Activated naive CD4-positive, alpha-beta T cell treated with anti-CD3 and anti-CD28 coated beads, Interleukin-2, amount 50 U/mL, for 24 hours (primary cell): ENCODE data around the gene TRIM75.
"Not testable (repeated sequence)": the region's sequence is repeated elsewhere in the genome, so short reads cannot be mapped to it uniquely, and the experiment has no call there.

ENCODE experiments used
- H3K27ac Mint-ChIP-seq: one replicate; pipeline ENCODE4 v1.8.0; 2021; ENCODE audit warnings: mild to moderate bottlenecking, mixed read lengths
- H3K27me3 Mint-ChIP-seq: one replicate; pipeline ENCODE4 v1.8.0; 2021; ENCODE audit warnings: mixed read lengths
- H3K36me3 Mint-ChIP-seq: one replicate; pipeline ENCODE4 v1.8.0; 2021; ENCODE audit warnings: mixed read lengths
- H3K4me1 Mint-ChIP-seq: one replicate; pipeline ENCODE4 v1.8.0; 2021; ENCODE audit warnings: mixed read lengths
- H3K4me3 Mint-ChIP-seq: one replicate; pipeline ENCODE4 v1.8.0; 2021; ENCODE audit warnings: mild to moderate bottlenecking, mixed read lengths
- H3K9me3 Mint-ChIP-seq: one replicate; pipeline ENCODE4 v1.8.0; 2021; ENCODE audit warnings: mixed read lengths

TRIM75 gene

GRCh38 chr4:165055601-165056000 lies 1.9 kb downstream of the TRIM75 start:
- Mint-ChIP-seq H3K36me3 (no peaks in the 10 kb centered on the region), H3K27ac (no peak overlapping the region)

GRCh38 chr4:165058666-165059065 lies 5.0 kb downstream of the TRIM75 start:
- Mint-ChIP-seq H3K36me3 (no peaks in the 10 kb centered on the region), H3K4me3 (no peak overlapping the region), H3K27me3 (no peaks in the 10 kb centered on the region), H3K4me1 (no peaks in the 10 kb centered on the region), H3K9me3 (no peaks in the 10 kb centered on the region), H3K27ac (no peak overlapping the region)

More at GRCh38 chr4:165055601-165056000, 1.9 kb downstream of the TRIM75 start:
- Mint-ChIP-seq H3K27me3 (no peaks in the 10 kb centered on the region), H3K9me3 (no peaks in the 10 kb centered on the region), H3K4me1 (no peaks in the 10 kb centered on the region), H3K4me3 (no peak overlapping the region)

- Mint-ChIP-seq H3K4me1 (no peaks in the 10 kb centered on the region), H3K27ac (no peak overlapping the region), H3K27me3 (no peaks in the 10 kb centered on the region), H3K9me3 (no peaks in the 10 kb centered on the region), H3K4me3 (no peak overlapping the region), H3K36me3 (no peaks in the 10 kb centered on the region)
These were observed 5.7 kb downstream of the TRIM75 start for GRCh38 chr4:165059386-165059785.

GRCh38 chr4:165060938-165061337 lies 7.3 kb downstream of the TRIM75 start:
- Mint-ChIP-seq H3K27me3 (no peaks in the 10 kb centered on the region), H3K27ac (no peak overlapping the region), H3K4me3 (no peak overlapping the region), H3K4me1 (no peaks in the 10 kb centered on the region), H3K9me3 (no peaks in the 10 kb centered on the region), H3K36me3 (no peaks in the 10 kb centered on the region)

- Mint-ChIP-seq H3K4me3 (no peak overlapping the region), H3K9me3 (no peaks in the 10 kb centered on the region), H3K4me1 (no peaks in the 10 kb centered on the region), H3K27me3 (no peaks in the 10 kb centered on the region), H3K36me3 (peaks cover 5% of the 10 kb centered on the region), H3K27ac (no peak overlapping the region)
These were observed 16.9 kb downstream of the TRIM75 start for GRCh38 chr4:165070560-165070959.

- not testable (repeated sequence) for H3K9me3 Mint-ChIP-seq, H3K27ac Mint-ChIP-seq, H3K4me1 Mint-ChIP-seq, H3K4me3 Mint-ChIP-seq, H3K27me3 Mint-ChIP-seq
- H3K36me3 Mint-ChIP-seq = peaks cover 12% of the 10 kb centered on the region
These were observed 19.7 kb downstream of the TRIM75 start for GRCh38 chr4:165073346-165073745.

GRCh38 chr4:165077034-165077578 lies 23.4 kb downstream of the TRIM75 start:
- no peak overlapping the region for H3K4me3 Mint-ChIP-seq
- H3K4me1 Mint-ChIP-seq = no peaks in the 10 kb centered on the region
- H3K27me3 Mint-ChIP-seq = no peaks in the 10 kb centered on the region
- peaks cover 14% of the 10 kb centered on the region for H3K36me3 Mint-ChIP-seq
- no peaks in the 10 kb centered on the region for H3K9me3 Mint-ChIP-seq
- no peak overlapping the region for H3K27ac Mint-ChIP-seq

- H3K36me3 Mint-ChIP-seq = peaks cover 12% of the 10 kb centered on the region
- no peak overlapping the region for H3K4me3 Mint-ChIP-seq
- no peak overlapping the region for H3K27ac Mint-ChIP-seq
- H3K4me1 Mint-ChIP-seq = no peaks in the 10 kb centered on the region
- no peaks in the 10 kb centered on the region for H3K27me3 Mint-ChIP-seq
- H3K9me3 Mint-ChIP-seq = no peaks in the 10 kb centered on the region
These were observed 25.8 kb downstream of the TRIM75 start for GRCh38 chr4:165079476-165079875.

- H3K36me3 Mint-ChIP-seq = peaks cover 12% of the 10 kb centered on the region
- not testable (repeated sequence) for H3K27ac Mint-ChIP-seq, H3K27me3 Mint-ChIP-seq, H3K4me3 Mint-ChIP-seq, H3K4me1 Mint-ChIP-seq, H3K9me3 Mint-ChIP-seq
These were observed 31.1 kb downstream of the TRIM75 start for GRCh38 chr4:165084787-165085186.

- Mint-ChIP-seq H3K36me3 (peaks cover 10% of the 10 kb centered on the region), H3K27me3 (no peaks in the 10 kb centered on the region), H3K9me3 (no peaks in the 10 kb centered on the region), H3K27ac (no peak overlapping the region), H3K4me3 (no peak overlapping the region), H3K4me1 (no peaks in the 10 kb centered on the region)
These were observed 32.3 kb downstream of the TRIM75 start for GRCh38 chr4:165085946-165086345.

GRCh38 chr4:165088366-165088765 lies 34.7 kb downstream of the TRIM75 start:
- Mint-ChIP-seq H3K27ac (no peak overlapping the region), H3K27me3 (no peaks in the 10 kb centered on the region), H3K4me3 (no peak overlapping the region), H3K4me1 (no peaks in the 10 kb centered on the region), H3K36me3 (peaks cover 12% of the 10 kb centered on the region), H3K9me3 (no peaks in the 10 kb centered on the region)

- H3K36me3 Mint-ChIP-seq, H3K27me3 Mint-ChIP-seq, H3K27ac Mint-ChIP-seq, H3K4me3 Mint-ChIP-seq, H3K4me1 Mint-ChIP-seq, H3K9me3 Mint-ChIP-seq: not testable (repeated sequence)
These were observed 38.5 kb downstream of the TRIM75 start for GRCh38 chr4:165092187-165092586.

GRCh38 chr4:165094873-165095272 lies 41.2 kb downstream of the TRIM75 start:
- H3K4me1 Mint-ChIP-seq = no peaks in the 10 kb centered on the region
- peaks cover 2% of the 10 kb centered on the region for H3K36me3 Mint-ChIP-seq
- no peaks in the 10 kb centered on the region for H3K27me3 Mint-ChIP-seq
- no peak overlapping the region for H3K27ac Mint-ChIP-seq
- no peak overlapping the region for H3K4me3 Mint-ChIP-seq
- no peaks in the 10 kb centered on the region for H3K9me3 Mint-ChIP-seq

- H3K27me3 Mint-ChIP-seq = no peaks in the 10 kb centered on the region
These were observed 41.6 kb downstream of the TRIM75 start for GRCh38 chr4:165095291-165095690.

GRCh38 chr4:165096776-165097175 lies 43.1 kb downstream of the TRIM75 start:
- no peaks in the 10 kb centered on the region for H3K27me3 Mint-ChIP-seq
- H3K4me3 Mint-ChIP-seq = no peak overlapping the region
- peaks cover 2% of the 10 kb centered on the region for H3K36me3 Mint-ChIP-seq
- H3K27ac Mint-ChIP-seq = no peak overlapping the region
- H3K9me3 Mint-ChIP-seq = no peaks in the 10 kb centered on the region
- H3K4me1 Mint-ChIP-seq = no peaks in the 10 kb centered on the region

More at GRCh38 chr4:165095291-165095690, 41.6 kb downstream of the TRIM75 start:
- Mint-ChIP-seq H3K36me3 (peaks cover 2% of the 10 kb centered on the region), H3K4me1 (no peaks in the 10 kb centered on the region), H3K9me3 (no peaks in the 10 kb centered on the region), H3K27ac (no peak overlapping the region), H3K4me3 (no peak overlapping the region)

- no peaks in the 10 kb centered on the region for H3K27me3 Mint-ChIP-seq
- no peak overlapping the region for H3K4me3 Mint-ChIP-seq
- no peaks in the 10 kb centered on the region for H3K36me3 Mint-ChIP-seq
- peaks cover 7% of the 10 kb centered on the region for H3K4me1 Mint-ChIP-seq
- H3K9me3 Mint-ChIP-seq = no peaks in the 10 kb centered on the region
- no peak overlapping the region for H3K27ac Mint-ChIP-seq
These were observed 48.0 kb downstream of the TRIM75 start for GRCh38 chr4:165101641-165102040.

GRCh38 chr4:165106518-165106917 lies 52.9 kb downstream of the TRIM75 start:
- Mint-ChIP-seq H3K27ac (no peak overlapping the region), H3K9me3 (no peaks in the 10 kb centered on the region), H3K36me3 (peaks cover 3% of the 10 kb centered on the region), H3K4me3 (no peak overlapping the region), H3K27me3 (no peaks in the 10 kb centered on the region), H3K4me1 (peaks cover 19% of the 10 kb centered on the region)
